AML-193 (cell line): ENCODE data around the gene FBXO40.

Experiments used
- DNase-seq, 2 experiments: peaks; one replicate each; lab custom pipeline; 2025; lab: John Stamatoyannopoulos, UW

The FBXO40 gene

GRCh38 chr3:121663171-121663847 lies 70.1 kb downstream of the FBXO40 start:
- no peak for DNase-seq

- no peak for DNase-seq
Measured at GRCh38 chr3:121665488-121665887, 72.3 kb downstream of the FBXO40 start.

- DNase-seq: no peak
Measured at GRCh38 chr3:121667333-121667732, 74.2 kb downstream of the FBXO40 start.

DNA sequence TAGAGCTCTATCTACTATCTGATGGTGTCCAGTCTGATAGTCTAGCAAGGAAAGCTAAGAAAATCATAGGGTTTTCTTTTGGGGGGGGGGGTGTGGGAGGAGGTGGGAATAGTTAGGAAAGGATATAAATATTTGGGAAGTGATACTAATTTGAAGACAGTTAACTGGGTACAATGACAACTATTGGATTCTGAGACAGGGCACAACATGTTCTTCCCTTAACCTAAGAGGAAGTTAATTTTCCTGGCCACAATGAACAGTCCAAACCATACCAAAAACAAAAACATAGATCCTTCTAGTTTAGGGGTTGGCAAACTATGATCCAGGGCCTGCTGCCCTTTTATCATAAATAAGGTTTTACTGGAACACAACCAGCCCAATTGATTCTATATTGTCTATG lies 77.5 kb downstream of the FBXO40 start:
- no peak for DNase-seq

DNA sequence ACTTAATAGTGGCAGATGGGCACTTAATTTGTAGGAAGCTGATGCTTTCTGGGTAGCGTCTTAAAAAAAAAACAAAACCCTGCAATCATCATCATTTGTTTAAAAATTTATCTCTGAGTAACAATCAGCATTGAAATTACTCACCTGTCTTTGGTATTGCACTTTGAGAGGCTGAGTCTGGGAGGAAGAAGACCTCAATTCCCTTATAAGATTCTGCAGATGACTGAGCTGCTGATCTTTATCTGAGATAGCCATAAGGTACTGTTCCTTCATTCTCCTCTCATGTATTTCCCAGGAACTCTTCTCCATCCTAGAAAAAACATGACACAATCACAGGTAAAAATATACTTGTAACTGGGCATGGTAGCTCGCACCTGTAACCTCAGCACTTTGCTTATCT lies 84.0 kb downstream of the FBXO40 start:
- DNase-seq: no peak
